ENCODE results near the gene OR6M1.

Gene OR6M1

DNA sequence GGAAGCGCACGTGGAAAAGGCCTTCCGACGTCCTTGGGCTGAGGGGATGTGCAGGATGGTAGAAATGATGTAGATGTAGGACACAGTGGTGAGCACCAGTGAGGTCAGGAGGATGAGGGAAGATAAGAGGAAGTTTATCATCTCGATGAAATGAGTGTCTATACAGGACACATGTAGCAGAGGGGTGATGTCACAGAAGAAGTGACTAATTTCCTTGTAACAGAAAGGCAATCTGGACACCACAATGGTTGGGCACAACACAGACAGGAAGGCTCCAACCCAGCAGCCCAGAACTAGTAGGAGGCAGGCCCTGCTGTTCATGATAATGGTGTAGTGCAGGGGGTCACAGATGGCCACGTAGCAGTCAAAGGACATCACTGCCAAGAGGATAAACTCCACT, 35.0 kb upstream of the OR6M1 start:
- no peaks in the 10 kb centered on the region for H3K9me3 ChIP-seq (ENCODE audit: control insufficient read depth, insufficient read depth, low read depth, low read length)
- no peak for TF ChIP-seq BCL11A (tag by site-specific recombination; IDR thresholded peaks at IDR 0.05; ENCODE audit: low read depth)
- peak; percentile 41; the same call in 1 of the 2 replicates for TF ChIP-seq ZNF449 (tag by site-specific recombination; IDR thresholded peaks at IDR 0.05)
- TF ChIP-seq GLIS2 (tag by site-specific recombination; IDR thresholded peaks at IDR 0.05) = no peak
- H3K4me3 ChIP-seq (ENCODE audit: low read depth, low read length) = no peak overlapping the region
- H3K27ac ChIP-seq (ENCODE audit: extremely low read depth, low read depth, low read length) = no peak overlapping the region
- POLR2A ChIA-PET = no interaction called here
- H3K4me1 ChIP-seq (ENCODE audit: control insufficient read depth, insufficient read depth, low read length) = no peaks in the 10 kb centered on the region
- H3K36me3 ChIP-seq (ENCODE audit: control insufficient read depth in 2 of 2, insufficient read depth in 1 of 2, low read length in 2 of 2) = no peaks in the 10 kb centered on the region
- CTCF ChIA-PET = no interaction called here

- TF ChIP-seq ZNF140 (tag by site-specific recombination; IDR thresholded peaks at IDR 0.05) (no peak), ZNF792 (tag by site-specific recombination; IDR thresholded peaks at IDR 0.05) (no peak), ZNF398 (tag by site-specific recombination; IDR thresholded peaks at IDR 0.05) (no peak), IKZF3 (tag by site-specific recombination; IDR thresholded peaks at IDR 0.05) (no peak), ZNF146 (tag by site-specific recombination; IDR thresholded peaks at IDR 0.05) (no peak), YY2 (tag by site-specific recombination; IDR thresholded peaks at IDR 0.05) (no peak), PRDM6 (tag by site-specific recombination; IDR thresholded peaks at IDR 0.05) (no peak), ZNF626 (tag by site-specific recombination; IDR thresholded peaks at IDR 0.05) (no peak), ZNF449 (tag by site-specific recombination; IDR thresholded peaks at IDR 0.05) (no peak), HOXA7 (CRISPR knock-in tag; IDR thresholded peaks at IDR 0.05; ENCODE audit: borderline replicate concordance) (no peak), ZNF654 (tag by site-specific recombination; IDR thresholded peaks at IDR 0.05; ENCODE audit: low read depth) (no peak), ZNF624 (tag by site-specific recombination; IDR thresholded peaks at IDR 0.05) (no peak), ZNF416 (tag by site-specific recombination; IDR thresholded peaks at IDR 0.05) (no peak), ZNF510 (tag by site-specific recombination; IDR thresholded peaks at IDR 0.05; ENCODE audit: insufficient replicate concordance) (no peak), GLI2 (tag by site-specific recombination; IDR thresholded peaks at IDR 0.05; ENCODE audit: borderline replicate concordance, low read depth) (no peak), GLIS2 (tag by site-specific recombination; IDR thresholded peaks at IDR 0.05) (no peak), ZNF155 (tag by site-specific recombination; IDR thresholded peaks at IDR 0.05) (no peak)
- TF ChIP-seq, protein P1, sequence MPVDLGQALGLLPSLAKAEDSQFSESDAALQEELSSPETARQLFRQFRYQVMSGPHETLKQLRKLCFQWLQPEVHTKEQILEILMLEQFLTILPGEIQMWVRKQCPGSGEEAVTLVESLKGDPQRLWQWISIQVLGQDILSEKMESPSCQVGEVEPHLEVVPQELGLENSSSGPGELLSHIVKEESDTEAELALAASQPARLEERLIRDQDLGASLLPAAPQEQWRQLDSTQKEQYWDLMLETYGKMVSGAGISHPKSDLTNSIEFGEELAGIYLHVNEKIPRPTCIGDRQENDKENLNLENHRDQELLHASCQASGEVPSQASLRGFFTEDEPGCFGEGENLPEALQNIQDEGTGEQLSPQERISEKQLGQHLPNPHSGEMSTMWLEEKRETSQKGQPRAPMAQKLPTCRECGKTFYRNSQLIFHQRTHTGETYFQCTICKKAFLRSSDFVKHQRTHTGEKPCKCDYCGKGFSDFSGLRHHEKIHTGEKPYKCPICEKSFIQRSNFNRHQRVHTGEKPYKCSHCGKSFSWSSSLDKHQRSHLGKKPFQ (tag by site-specific recombination; IDR thresholded peaks at IDR 0.05) = no peak
- TF ChIP-seq, protein P2, sequence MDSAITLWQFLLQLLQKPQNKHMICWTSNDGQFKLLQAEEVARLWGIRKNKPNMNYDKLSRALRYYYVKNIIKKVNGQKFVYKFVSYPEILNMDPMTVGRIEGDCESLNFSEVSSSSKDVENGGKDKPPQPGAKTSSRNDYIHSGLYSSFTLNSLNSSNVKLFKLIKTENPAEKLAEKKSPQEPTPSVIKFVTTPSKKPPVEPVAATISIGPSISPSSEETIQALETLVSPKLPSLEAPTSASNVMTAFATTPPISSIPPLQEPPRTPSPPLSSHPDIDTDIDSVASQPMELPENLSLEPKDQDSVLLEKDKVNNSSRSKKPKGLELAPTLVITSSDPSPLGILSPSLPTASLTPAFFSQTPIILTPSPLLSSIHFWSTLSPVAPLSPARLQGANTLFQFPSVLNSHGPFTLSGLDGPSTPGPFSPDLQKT (IDR thresholded peaks at IDR 0.05; ENCODE audit: borderline replicate concordance, low read depth, low read length) = no peak
- TF ChIP-seq, protein P3, sequence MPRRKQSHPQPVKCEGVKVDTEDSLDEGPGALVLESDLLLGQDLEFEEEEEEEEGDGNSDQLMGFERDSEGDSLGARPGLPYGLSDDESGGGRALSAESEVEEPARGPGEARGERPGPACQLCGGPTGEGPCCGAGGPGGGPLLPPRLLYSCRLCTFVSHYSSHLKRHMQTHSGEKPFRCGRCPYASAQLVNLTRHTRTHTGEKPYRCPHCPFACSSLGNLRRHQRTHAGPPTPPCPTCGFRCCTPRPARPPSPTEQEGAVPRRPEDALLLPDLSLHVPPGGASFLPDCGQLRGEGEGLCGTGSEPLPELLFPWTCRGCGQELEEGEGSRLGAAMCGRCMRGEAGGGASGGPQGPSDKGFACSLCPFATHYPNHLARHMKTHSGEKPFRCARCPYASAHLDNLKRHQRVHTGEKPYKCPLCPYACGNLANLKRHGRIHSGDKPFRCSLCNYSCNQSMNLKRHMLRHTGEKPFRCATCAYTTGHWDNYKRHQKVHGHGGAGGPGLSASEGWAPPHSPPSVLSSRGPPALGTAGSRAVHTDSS (tag by site-specific recombination; IDR thresholded peaks at IDR 0.05) = no peak
- no peaks in the 10 kb centered on the region for H3K36me3 ChIP-seq (ENCODE audit: control insufficient read depth in 2 of 2, insufficient read depth in 1 of 2, low read length in 2 of 2)
- no peaks in the 10 kb centered on the region for H3K9me3 ChIP-seq (ENCODE audit: control insufficient read depth, insufficient read depth, low read depth, low read length)
- H3K27ac ChIP-seq (ENCODE audit: extremely low read depth, low read depth, low read length) = no peak overlapping the region
- POLR2A ChIA-PET = no interaction called here
- CTCF ChIA-PET = no interaction called here
- H3K4me3 ChIP-seq (ENCODE audit: low read depth, low read length) = no peak overlapping the region
- H3K4me1 ChIP-seq (ENCODE audit: control insufficient read depth, insufficient read depth, low read length) = no peaks in the 10 kb centered on the region
Measured at GRCh38 chr11:123839131-123839530, 33.0 kb upstream of the OR6M1 start.

Measured in HEK293 (cell line).